CD4-positive, alpha-beta T cell treated with Interleukin-15 for 4 hours (primary cell): ENCODE data around the gene PTPRN2.

Source experiments
- DNase-seq: peaks from one replicate; pipeline ENCODE4 v3.0.0-alpha.2; 2020; ENCODE audit warnings: low spot score

PTPRN2 gene

DNA sequence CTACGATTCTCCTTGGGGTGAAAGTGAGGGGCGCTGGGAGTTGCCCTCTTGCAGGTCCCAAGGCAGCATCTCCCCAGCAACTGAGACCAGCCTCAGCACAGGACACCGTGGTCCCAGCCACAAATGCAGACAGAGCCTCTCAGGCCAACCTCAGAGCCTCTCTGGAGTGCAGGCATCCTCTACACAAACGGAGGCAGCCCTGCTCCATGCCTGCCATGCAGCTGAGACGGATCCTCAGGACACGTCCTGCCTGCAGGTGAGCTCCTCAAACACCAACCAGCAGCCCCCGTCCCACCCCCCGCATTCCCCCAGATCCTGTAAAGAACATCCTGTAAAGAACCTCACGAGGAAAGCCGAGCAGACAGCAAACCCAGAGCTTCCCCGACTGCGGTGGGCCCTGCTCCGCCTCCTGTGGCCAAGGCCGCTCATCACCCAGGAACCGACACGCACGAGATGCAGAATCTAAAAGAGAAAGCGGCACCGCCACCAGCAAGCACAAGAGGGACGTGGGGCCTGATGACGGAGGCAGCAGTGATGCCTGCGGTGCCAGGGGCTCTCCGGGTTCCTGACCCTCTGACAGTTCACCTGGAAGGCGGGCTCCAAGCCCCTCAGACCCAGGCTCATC is 186.9 kb downstream of the PTPRN2 start:
- no peak for DNase-seq

DNA sequence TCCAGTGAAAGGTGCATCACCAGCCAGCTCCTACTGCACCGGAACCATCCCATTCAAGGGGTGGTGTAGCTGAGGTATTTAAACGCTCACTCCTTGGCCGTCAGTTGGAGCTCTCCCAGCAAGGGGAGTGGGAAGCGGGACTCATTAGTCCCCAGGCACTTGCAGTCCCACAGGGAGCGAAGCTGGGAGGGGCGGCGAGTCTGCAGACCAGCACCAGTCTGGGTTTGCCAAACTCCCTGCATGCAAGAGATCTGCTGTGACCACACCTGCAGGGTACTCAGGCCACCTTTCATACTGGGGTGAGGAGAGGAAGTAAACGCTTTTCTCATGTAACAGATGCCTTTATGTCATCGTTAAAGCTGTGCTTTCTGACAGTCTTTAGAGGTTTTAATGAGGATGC is 187.9 kb downstream of the PTPRN2 start:
- DNase-seq, result no peak

DNA sequence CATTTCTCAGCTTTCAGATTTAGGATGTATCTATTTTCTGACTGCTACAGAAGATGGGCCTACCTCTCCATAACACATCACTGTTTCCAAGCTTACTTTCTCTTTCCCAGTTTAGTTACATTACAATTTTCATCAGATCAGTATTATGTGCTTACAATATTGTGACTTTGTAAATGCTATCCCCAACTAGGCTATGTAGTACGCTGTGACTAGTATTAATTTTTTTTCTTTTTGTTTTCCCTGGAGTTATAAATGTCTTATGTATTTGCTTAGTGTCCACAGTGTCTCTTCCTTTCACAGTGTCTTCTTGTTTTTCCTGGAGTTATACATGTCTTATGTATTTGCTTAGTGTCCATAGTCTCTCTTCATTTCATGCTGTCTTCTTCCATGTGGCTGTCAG is 188.9 kb downstream of the PTPRN2 start:
- DNase-seq, result no peak

DNA sequence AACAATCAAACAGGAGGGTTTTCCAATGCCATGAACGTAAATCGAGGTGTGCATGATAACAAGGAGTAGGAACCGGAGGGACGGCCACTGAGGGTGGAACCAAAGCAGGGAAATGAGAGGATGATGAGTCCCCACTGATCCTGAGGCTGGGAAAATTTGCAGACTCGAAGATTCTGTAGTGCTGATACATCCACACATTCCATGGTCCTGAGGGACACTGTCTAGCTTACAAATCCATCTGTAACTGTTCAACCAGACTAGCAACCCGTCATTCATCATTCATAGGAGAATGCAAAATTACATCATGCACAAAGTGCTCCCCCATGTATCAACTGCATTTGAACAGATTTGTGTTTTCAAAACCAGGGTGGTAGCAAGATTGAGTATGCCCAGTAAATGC is 189.7 kb downstream of the PTPRN2 start:
- DNase-seq, result no peak

DNA sequence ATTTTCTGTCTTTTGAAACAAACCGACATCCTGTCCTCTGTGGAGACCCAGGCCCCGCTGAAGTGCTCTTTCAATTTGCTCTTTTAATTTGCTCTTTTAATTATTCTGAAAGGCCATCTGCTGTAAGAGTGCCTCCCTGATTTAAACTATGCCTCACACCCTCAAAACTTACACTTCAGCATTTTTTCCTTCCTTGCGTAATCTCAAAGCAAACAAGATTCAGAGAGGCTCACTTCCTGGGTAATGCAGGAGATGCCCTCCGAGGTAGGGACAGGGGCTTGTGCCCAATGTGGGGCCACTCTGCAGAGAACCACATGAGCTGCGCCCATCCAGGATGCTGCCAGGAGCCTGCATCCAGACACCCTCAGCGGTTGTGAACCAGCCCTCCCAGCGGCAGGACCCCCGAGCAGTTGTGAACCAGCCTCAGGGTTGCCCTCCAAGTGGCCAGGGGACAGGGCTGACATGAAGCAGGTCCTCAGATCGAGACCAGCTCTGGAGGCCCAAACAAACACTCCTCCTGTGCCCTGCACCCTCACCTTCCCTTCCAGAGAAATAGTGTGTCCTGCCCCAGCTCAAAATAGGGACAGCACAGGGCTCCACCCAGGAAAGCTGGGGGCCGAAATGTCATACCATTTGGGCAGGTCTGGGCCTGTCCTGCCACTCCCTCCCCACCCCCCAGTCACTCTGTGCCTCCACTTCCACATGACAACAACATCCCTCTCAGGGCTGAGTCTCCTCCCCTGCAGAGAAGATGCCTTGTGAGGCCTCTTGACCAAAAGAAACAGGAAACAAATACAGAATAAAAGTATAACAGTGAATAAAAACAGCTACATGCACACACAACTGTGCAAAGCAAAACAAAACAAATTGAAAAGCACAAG is 190.4 kb downstream of the PTPRN2 start:
- no peak for DNase-seq

DNA sequence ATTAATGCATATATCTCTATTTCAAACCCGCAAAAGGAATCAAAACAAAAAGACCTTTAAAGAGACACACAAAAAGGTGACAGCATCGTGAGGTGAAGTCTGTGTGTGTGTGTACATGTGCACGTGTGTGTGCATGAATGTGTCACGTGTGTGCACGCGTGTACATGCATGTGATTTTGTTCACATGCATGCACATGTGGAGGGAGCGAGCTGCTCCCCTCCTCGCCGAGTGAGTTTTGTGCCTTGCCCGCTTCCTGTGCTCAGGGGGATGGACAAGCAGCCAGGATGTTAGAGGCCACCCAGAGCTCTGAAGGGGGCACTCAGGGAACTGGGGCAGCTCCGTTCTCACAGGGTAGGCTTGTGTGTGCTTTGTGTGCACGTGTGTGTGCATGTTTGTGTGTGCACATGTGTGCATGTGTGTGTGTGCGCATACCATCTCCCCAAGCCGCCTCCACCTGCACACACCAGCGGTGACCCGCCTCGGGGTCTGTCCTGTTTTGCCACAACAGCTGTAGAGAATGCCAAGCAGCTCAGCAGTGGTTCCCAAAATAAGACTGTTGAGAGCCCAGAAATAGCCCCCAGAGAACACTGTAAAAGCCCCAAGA is 191.2 kb downstream of the PTPRN2 start:
- DNase-seq, result no peak

DNA sequence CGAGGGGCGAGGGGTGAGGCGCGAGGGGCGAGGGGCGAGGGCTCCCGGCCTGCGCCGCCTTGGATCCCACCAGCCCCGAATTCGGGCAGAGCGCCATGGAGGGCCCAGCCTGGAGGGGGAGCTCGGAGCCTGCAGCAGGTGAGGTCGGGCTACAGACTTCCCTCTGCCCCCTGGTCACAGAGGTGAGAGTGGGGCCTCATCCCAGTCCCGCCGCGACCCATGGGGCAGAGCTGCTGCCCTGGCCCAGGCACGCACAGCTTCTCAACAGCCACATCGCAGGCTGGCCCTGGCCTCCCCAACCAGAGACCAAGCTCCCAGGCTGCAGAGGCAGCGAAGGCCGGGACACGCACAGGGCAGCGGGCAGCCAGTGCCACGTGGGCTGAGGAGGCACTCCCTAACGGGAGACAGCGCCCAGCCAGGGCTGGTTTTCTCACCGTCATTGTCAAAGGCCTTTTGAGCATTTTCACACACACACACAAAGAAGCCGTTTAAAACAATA is 191.8 kb downstream of the PTPRN2 start:
- no peak for DNase-seq

DNA sequence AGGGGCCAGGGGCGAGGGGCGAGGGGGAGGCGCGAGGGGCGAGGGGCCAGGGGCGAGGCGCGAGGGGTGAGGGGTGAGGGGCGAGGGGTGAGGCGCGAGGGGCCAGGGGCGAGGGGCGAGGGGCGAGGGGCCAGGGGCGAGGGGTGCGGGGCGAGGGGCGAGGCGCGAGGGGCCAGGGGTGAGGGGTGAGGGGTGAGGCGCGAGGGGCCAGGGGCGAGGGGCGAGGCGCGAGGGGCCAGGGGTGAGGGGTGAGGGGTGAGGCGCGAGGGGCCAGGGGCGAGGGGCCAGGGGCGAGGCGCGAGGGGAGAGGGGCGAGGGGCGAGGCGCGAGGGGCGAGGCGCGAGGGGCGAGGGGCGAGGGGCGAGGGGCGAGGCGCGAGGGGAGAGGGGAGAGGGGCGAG is 192.3 kb downstream of the PTPRN2 start:
- DNase-seq, result no peak

DNA sequence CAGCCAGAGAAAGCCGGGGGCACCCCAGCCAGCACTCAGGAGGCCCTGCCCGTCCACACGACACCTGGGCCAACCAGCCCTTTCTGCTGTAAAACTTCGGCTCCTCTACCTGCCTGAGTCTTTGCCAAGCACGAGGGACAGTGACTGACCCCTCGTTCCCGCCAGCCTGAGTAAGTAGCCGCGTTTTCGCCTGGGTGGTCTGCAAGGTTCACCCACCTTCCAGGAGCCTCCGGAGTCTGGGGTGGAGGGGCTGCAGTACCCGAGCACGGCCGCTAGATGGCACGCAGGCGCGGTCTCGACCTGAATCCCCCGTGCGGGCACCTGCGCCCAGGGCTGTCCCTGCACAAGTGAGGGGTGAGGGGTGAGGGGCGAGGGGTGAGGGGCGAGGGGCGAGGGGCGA is 192.7 kb downstream of the PTPRN2 start:
- DNase-seq, result peak; percentile 5

DNA sequence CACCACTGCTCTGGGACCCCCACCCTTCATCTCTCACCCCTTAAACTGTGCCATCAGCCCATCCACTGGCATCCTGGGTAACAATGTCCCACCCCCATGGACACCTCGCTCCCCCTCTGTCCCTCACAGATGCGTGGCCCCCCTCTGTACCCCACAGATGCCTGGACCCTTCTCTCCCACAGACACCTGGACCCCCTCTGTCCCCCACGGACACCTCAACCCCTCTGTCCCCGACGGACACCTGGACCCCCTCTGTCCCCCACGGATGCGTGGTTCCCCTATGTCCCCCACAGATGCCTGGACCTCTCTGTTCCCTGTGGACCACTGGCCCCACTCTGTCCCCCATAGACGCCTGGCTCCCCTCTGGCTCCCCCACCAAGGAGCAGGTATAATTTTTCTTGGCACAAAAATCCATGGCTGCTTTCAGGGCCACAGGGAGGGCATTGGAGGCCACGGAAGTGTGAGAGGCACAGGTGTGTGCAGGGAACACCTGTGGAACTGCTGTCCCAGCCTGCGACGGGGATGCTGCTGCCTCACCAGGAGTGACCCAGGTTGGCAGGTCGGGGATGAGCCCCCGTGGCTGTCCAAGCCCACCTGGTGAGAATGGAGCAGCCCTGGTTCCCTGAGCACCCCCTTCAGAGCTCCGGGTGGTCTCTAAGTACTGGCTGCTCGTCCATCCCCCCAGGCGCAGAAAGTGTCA is 193.5 kb downstream of the PTPRN2 start:
- DNase-seq, result no peak

DNA sequence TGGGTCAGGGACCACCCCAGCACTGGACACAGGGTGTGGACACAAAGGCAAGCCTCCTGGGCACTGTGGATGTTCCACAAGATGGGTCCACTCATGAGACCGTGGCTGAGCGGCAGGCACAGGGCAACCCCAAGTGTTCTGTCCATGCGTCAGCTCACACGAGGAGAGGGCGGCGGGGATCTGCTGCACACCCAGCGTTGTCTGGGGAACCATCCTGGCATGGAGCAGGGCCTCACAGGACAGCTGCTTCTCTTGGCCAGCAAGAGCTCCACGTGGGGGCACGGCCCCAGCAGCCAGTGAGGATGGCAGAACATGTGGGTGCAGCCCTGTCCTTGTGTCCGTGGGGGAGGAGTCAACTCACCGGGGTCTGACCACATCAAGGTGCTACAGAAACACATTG is 195.4 kb downstream of the PTPRN2 start:
- no peak for DNase-seq

DNA sequence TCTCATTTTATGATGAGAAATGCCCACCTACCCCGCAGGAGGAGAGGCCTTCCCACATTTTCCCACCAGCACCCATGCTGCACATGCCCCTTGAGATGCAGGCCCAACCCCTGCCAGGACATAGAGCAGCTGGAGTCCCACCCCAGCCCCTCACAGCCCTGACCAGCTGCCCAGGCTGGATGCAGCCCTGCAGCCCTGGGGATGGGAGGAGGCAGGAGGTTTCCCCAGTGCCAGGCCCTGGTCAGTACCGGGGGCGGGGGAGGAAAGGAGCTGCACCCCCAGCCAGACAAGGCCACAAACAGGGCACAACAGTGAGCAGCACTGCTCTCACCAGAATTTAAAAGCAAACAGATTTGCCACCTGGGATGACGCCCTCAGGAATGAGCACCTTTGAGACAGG is 196.1 kb downstream of the PTPRN2 start:
- DNase-seq, result no peak

DNA sequence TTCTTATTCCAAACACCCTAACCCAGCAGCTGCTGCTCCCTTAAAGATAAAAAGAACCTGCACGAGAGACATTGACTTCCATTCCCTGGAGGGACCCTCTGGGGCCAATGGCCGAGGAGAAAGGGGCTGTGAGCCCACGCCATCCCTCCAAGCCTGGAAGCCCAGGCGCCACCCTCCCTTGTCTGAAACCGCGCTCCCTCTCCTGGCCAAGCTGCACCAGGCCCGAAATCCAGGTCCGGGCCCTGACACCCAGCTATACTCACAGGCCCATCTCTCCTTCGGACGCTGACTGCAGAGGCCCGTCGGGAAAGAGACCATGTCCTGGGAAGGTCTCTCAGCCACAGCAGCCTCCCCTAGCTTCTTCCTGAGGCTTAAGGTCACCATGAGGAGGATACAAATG is 196.5 kb downstream of the PTPRN2 start:
- no peak for DNase-seq

DNA sequence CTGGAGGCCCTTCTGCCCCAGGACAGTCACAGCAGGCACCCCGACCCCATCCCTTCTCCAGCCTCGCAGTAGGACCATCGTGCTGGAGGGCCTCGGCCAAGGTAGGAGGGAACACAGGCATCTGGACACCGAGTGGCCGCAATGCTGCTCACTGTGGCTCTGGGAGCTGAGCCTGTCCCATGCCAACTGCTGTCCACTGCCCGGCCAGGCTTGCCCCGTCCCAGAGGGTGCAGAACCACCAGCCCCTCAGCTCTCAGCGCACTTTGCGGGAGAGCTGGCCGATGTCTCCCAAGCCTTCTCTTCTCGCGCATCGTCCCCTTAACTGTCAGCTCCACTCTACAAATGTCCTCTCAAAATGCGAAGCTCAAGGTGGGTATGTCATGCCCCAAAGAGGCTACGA is 197.2 kb downstream of the PTPRN2 start:
- no peak for DNase-seq

DNA sequence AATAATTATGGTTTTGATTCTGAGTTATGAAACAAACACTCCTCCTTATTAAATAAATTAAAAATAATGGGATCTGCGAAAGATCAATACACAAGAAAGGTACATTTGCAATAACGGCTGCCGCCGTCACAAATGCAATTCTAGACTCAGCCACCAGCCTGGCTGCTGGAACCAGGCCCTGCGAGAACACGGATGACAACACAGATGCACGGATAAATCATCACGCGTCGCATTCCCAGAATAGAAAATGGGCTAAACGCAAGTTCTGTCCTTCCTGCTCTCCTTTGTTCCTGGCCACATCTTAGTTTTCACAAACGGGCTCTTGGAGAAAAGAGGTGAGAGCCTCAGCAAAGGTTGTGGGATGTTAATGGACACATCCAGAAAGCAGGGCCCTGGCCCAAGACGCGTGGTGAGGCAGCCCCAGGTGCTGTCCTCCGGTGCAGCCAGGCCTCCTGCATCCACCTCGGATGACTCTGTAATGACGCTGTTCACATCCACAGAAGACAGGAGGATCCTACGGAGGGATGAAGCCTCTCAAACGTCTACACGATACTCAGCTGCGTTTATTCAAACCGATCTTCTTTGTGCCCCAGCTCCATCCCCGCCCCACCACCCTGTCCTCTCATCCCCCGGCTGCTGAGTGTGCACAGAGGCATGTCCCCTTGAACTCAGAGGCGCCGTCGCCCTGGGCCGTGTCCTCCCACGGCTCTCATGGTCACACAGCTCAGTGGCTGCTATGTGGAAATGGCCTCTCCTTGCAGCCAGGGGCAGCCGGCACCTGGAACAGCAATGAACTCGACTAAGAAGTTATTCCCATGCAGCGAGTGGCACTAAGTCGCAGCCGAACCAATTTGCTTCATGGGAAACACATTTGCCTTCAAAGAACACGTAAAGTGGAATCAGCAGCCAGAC is 197.9 kb downstream of the PTPRN2 start:
- no peak for DNase-seq

DNA sequence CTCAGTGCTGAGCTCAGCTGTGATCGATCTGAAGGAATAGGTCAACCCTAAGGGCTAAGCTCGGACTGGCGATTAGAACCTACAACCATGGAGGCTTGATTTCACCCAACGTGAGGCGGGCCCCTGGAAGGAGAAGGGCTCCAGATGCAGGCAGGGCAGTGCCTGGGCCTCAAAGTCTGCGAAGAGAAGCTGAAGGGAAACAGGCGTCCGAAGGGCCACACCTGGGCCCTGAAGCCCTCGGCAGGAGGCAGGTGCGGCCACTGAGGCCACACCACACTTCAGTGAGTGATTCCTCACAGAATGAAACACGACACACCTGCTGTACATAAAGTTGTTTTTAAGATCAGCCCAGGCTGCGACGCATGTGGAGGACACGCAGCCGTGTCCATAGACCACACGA is 198.7 kb downstream of the PTPRN2 start:
- DNase-seq, result no peak

DNA sequence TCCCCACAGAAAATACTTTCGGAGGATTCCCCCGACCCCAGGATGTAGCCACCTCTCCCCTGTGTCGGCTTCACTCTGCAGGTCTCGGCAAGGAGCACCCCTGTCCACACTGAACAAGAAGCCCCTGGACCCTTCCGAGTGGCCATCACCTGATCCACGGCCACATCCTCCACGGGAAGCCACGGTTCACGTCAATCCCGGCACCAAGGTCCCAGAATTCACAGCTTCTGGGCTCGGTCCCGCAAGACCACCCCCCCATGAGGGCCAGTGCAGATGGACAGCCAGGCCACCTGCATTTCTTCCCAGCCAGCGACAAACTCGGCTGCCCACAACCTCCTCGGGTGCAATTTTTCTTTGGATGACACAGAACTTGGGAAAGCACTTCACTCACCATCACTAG is 199.6 kb downstream of the PTPRN2 start:
- no peak for DNase-seq

DNA sequence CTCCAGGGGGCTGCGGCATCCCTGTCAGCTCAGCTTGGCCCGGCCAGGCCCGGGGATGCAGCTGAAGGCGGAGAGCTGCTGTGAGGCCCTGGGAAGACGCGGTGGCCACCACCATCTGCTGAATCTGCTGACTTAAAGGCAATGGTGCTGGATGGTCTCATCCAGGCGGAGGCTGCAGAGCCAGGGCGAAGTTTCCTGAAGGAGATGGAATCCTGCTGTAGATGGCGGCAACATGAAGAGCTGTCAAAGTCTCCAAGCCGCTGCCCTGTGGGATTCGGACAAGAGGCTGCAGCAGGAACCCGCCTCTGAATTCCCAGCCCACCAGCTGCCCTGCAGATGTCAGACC is 200.1 kb downstream of the PTPRN2 start:
- no peak for DNase-seq

DNA sequence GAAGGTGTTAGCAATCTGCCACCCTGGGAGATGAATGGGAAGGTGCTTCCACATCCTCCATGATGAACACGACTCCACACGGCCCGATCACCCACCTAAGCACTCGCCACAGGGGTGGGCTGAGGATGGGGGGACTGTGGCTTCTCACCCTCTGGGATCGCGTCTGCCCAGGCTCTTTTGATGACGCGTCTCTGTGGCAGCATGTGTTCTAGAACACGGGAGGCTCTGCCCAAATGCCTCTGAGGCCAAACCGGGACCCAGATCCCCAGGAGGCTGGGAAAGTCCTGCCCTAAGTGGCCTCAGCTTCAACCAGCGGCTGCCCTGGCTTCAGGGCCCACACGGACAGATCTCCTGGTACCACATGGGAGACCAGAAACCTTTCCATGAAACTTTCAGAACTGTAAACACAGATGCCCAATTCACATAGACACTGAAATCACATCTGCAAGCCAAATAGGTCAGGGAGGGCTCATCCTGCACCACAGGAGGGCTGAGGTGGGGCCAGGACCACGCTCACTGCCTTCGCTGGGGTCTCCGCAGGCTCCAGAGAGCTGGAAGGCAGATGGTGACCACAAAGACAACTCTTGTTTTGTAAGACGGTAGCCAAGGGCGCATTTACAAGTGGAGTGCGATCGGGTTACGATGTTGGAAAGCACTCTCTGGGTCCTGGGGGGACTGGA is 200.6 kb downstream of the PTPRN2 start:
- no peak for DNase-seq

DNA sequence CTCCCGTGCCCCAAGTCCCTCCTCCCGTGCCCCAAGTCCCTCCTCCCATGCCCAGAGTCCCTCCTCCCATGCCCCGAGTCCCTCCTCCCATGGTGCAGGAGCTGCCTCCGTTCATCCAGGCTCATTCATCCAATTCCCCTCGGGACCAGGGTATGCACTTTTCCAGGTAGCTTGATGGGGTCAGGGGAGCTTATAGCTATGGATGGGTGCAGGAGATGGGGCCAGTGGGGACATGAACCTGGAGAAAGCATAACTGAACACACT is 201.3 kb downstream of the PTPRN2 start:
- no peak for DNase-seq
